A172 (cell line): Measurements from ENCODE around the gene SLC2A13. TPM values are rescaled to one million over a fixed set of nuclear protein-coding genes. Genes with fewer than 3 reads are reported as not detected.
"Not testable (repeated sequence)": the region's sequence is repeated elsewhere in the genome, so short reads cannot be mapped to it uniquely, and the experiment has no call there.

ENCODE experiments used
- DNase-seq: peaks from one replicate; pipeline ENCODE4 v3.0.0-alpha.2; 2015; ENCODE audit warnings: low spot score
- total RNA-seq: library from RNA; depleted of rRNA; stranded (reverse); fragments of >200 nt; shearing (Covaris generic); gene quantifications from 2 replicates; pipeline ENCODE4 v1.2.3, GENCODE V29; 2014

Gene SLC2A13
- total RNA-seq, 1 experiment from 2014 or later = 4.6 TPM

GRCh38 chr12:40038619-40039018 is 67.3 kb downstream of the SLC2A13 start:
- no peak for DNase-seq

- no peak for DNase-seq
Measured at GRCh38 chr12:40034712-40035111, 71.2 kb downstream of the SLC2A13 start.

DNA sequence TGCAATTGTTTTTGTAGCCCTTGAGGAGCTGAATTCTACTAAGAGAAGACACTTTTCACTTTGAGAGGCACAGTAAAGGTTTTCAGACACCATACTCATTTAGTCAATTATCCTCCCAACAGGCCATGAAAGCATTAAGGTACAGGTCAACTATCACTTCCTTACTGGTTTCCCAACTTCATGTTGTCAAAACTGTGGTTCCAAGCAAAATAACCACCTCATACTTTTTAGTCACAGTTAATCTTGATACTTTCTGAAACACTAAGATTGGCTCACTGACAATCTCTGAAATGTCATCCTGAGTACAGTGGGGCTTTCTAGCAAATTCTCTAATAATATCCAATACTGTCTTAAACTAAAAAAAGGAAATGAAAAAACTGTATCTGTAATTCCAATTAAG is 71.7 kb downstream of the SLC2A13 start:
- no peak for DNase-seq

DNA sequence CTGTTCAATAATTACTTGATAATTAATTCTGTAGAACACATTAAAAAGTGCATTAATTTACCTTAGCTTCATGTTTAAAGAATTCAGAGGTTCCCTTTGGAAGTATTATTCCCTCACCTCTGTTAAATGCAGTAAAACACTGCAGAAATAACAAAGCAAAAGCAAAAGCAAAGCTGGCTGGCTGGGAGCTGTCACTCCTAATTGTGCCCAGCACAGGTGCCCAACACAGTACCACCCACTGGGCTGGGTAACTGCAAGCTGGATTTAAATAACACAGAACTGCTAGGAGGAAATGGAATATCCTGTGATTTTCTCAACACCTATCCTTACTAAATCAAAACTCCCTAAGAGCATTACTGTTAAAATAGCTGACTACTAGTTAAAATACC is 72.6 kb downstream of the SLC2A13 start:
- no peak for DNase-seq

- no peak for DNase-seq
Measured at GRCh38 chr12:40032433-40033241, 73.2 kb downstream of the SLC2A13 start.

GRCh38 chr12:40031965-40032364 is 73.9 kb downstream of the SLC2A13 start:
- DNase-seq = no peak

DNA sequence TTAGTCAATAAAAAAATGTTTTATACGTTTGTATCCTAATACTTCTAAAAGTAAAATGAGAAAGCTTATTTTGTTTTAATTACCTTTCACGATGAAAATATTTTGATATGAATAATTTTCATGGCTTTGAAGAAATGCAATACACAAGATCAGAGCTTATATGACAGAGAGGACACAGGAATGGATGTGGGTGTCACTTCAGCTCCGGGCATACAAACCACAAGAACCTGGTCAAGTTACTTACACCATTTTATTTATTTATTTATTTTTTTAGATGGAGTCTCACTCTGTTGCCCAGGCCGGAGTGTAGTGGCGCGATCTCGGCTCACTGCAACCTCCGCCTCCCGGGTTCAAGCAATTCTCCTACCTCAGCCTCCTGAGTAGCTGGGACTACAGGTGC is 74.9 kb downstream of the SLC2A13 start:
- DNase-seq = not testable (repeated sequence)

- no peak for DNase-seq
Measured at GRCh38 chr12:40028296-40028695, 77.6 kb downstream of the SLC2A13 start.

- no peak for DNase-seq
Measured at GRCh38 chr12:40022850-40023249, 83.0 kb downstream of the SLC2A13 start.

DNA sequence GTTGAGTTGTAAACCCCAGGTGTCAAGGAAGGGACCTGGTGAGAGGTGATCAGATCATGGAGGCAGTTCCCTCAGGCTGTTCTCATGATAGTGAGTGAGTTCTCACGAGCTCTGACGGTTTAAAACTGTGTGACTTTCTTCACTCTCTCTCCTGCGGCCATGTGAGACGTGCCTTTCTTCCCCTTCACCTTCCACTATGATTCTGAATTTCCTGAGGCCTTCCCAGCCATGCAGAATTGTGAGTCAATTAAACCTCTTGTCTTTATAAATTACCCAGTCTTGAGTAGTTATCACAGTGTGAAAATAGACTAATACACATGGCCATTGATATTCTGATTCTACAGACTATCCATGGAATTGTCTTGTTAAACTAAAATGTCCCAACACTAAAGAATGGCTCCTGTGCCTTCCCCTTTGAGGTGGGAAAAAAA is 85.6 kb downstream of the SLC2A13 start:
- no peak for DNase-seq

DNA sequence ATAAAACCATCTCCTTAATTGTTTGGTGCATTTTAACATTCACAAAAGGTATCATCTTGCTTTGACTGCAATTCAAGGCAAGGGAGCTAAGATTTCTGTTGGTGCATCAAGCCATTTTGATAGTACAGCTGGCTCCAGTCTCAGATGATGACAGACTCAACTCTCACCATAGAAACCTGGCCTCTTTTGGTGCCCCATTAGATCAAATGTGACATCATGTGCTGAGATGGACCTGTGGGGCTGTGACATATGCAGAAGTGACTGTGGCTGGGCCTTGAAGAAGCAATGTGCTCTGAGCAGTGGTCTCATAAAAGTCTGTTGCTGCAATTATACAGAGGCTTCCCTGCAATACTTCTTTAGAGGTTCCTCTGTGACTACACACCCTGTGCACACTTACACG is 88.4 kb downstream of the SLC2A13 start:
- DNase-seq = no peak

- DNase-seq = no peak
Measured at GRCh38 chr12:40016980-40017379, 88.9 kb downstream of the SLC2A13 start.

DNA sequence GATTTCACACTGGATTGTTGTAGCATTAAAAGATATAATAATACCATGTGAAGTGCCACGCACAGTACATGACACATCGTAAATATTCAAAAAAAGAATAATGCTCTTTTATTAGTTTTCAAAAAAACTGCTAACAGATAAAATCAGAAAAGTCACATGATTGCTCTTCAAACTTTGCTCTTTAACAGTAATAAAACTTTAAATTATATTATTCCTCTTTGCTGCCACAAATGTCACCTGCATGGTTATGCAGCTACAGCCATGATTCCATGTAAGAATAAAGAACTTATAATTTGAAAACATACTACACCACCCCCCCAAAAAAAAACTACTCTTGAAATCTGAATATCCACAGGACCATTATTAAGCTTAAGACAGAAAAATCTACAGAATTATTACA is 90.0 kb downstream of the SLC2A13 start:
- DNase-seq = no peak

DNA sequence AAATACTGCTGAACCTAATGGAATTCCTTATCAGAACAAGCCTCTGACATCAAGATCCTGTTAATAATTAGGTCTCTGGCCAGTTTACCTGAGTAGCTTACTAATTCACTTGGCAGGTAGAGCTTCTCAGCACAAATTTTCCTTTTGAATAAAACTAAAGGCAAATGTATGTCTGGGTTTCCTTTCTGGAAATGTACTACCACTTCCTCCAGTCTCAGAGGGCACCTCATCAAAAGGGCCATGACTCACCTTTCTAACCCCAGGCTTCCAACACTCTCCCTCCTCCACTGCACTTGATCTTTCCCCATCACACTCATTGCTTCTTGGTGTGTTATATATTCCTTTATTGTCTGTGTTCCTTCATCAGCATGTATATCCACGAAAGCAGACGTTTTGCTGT is 90.5 kb downstream of the SLC2A13 start:
- peak; percentile 10 for DNase-seq

DNA sequence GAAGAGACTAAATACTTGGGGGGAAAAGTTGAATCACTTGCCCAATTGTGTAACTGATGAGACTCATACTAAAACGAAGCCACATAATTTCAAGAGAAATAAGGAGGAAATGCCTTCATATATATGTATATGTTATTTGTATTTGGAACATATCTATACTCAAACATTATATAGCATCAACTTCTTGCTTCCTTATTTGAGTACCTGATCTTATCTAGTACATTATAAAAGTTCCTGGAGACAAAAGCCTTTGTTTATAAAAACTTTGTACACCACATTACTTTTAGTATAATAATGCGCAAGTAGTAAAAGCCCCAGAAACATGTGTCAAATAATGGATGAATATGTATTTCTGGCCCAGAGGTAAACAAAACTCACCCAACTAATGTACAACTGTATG is 92.0 kb downstream of the SLC2A13 start:
- DNase-seq = no peak

GRCh38 chr12:40013292-40013691 is 92.6 kb downstream of the SLC2A13 start:
- no peak for DNase-seq

DNA sequence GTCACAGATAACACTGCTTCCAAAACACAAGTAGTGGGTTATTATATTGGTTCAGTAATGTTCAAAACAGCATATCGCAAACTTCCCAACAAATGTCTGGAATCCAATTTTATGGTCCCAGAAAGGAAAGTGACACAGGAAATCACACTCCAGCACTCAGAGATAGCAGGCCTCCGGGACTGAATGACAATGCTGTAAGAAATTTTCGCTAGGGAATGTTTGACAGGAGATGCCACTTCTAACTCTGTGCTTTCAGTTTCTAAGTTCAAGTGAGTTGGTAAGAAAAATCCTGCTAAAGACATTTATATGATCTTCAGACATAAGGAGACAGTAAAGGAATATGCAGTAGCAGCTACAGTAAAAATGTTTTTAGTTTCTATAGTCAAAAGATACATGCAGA is 93.2 kb downstream of the SLC2A13 start:
- no peak for DNase-seq

DNA sequence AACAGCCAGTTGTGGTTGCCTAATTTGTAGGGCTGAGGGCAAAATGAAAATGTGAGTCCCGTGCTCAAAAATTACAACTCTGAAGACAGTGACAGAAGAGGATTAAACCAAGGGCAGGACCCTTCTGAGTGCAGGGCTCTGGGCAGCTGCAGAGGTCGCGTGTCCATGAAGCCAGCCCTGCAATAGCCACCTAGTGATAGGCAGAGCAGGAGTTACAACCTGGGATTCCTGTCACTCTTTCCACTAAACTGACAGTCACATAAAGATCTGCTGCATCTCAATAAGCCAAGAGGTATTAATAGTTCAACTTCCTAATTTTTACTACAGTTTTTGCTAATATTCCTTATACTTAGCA is 94.1 kb downstream of the SLC2A13 start:
- no peak for DNase-seq

DNA sequence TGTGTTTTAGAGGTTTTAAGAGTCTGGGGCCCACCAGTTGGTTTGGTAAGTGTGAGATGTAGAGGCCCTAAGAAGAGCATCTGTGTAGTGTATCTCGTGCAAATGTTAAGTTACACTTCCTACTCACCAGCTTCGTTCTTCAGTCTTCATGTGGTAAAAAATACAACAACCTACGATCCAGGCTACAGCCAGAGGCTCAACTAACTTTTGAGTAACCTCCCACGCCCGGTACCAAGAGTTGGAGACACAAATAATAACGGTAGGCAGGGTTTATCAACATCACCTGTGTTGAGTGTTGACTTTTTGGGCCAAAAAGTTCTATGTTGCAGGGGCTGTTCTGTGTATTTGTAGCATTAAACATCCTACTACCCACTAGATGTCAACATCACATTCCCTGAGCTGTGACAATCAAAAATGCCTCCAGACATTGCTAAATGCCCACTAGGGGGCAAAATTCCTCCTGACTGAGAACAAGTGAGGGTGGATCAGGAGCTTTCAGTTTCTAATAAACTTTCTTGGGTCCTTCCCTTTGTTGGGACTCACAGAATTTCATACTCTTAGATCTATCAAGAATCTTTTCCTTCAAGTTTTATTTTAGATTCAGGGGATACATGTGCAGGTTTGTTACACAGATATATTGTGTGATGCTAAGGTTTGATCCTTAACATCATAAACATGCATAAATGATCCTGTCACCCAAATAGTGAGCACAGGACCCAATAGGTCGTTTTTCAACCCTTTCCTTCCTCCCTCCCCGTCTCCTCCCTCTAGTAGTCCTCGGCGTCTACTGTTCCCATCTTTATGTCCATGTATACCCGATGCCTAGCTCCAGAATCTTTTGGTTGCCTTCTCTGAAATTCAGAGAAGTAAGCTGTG is 94.7 kb downstream of the SLC2A13 start:
- peak; percentile 65 for DNase-seq

- no peak for DNase-seq
Measured at GRCh38 chr12:40002178-40003169, 103.4 kb downstream of the SLC2A13 start.

GRCh38 chr12:40001406-40001805 is 104.5 kb downstream of the SLC2A13 start:
- DNase-seq = no peak

DNA sequence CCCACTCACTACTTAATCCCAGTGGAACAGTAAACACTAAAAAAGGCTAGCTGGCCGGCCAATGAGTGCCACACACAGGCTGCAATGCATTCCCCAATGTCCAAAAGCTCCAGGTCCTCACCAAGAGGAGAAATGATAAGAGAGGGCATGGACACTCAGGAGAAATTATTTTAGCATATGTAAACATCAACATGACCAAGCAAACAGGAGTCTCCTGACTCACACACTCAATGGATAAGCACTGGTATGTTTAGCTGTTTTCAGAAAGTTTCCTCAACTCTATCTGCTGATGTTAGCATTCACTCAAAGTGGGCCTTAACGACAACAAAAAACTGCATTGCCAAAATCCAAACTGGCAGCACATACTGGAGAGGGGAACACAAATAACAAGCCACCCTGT is 105.0 kb downstream of the SLC2A13 start:
- DNase-seq = no peak
